GM23338 (cell line): ENCODE data around the gene RNF220. TPM values are rescaled to one million over a fixed set of nuclear protein-coding genes. Genes with fewer than 3 reads are reported as not detected.

Source experiments
- ATAC-seq: fragments of 200-7000 bp; cut with Tn5 transposase; 3 replicates; pipeline ENCODE4 v1.9.1; 2020
- DNase-seq: peaks from one replicate; pipeline ENCODE4 v3.0.0-alpha.2; 2015; ENCODE audit warnings: low spot score
- H2AFZ ChIP-seq: fragments of 200-600 bp; sonication (generic); 2 replicates; pipeline ENCODE4 v1.8.0; 2016; ENCODE audit warnings: antibody characterized with exemption, mild to moderate bottlenecking, moderate library complexity
- H3F3A ChIP-seq: fragments of 200-600 bp; sonication (generic); replicated peaks from 2 replicates; pipeline ENCODE4 v1.8.0; 2017; ENCODE audit warnings: antibody characterized with exemption, mixed run types, low read depth
- H3K27ac ChIP-seq: fragments of 200-600 bp; sonication (generic); 2 replicates; pipeline ENCODE4 v1.6.1; 2016; ENCODE audit warnings: low read depth
- H3K27me3 ChIP-seq: fragments of 200-600 bp; sonication (generic); 2 replicates; pipeline ENCODE4 v1.8.0; 2016; ENCODE audit warnings: mild to moderate bottlenecking, mixed run types, moderate library complexity; ENCODE audit not compliant: insufficient read depth
- H3K36me3 ChIP-seq: fragments of 200-600 bp; sonication (generic); 2 replicates; pipeline ENCODE4 v1.8.0; 2016; ENCODE audit warnings: mild to moderate bottlenecking; ENCODE audit not compliant: insufficient read depth
- H3K4me1 ChIP-seq: fragments of 200-600 bp; sonication (generic); 2 replicates; pipeline ENCODE4 v1.8.0; 2016; ENCODE audit warnings: mild to moderate bottlenecking, moderate library complexity; ENCODE audit not compliant: insufficient read depth
- H3K4me2 ChIP-seq: fragments of 200-600 bp; sonication (generic); 2 replicates; pipeline ENCODE4 v1.7.1; 2017; ENCODE audit warnings: mixed run types
- H3K4me3 ChIP-seq: fragments of 200-600 bp; sonication (generic); 2 replicates; pipeline ENCODE4 v1.6.1; 2016; ENCODE audit warnings: mixed run types
- H3K79me2 ChIP-seq: fragments of 200-600 bp; sonication (generic); replicated peaks from 2 replicates; pipeline ENCODE4 v1.8.0; 2017; ENCODE audit warnings: mild to moderate bottlenecking; ENCODE audit not compliant: insufficient read depth
- H3K9me2 ChIP-seq: fragments of 200-600 bp; sonication (generic); 2 replicates; pipeline ENCODE4 v1.8.0; 2017; ENCODE audit not compliant: insufficient read depth
- H4K20me1 ChIP-seq: fragments of 200-600 bp; sonication (generic); replicated peaks from 2 replicates; pipeline ENCODE4 v1.8.0; 2017; ENCODE audit warnings: mild to moderate bottlenecking; ENCODE audit not compliant: insufficient read depth
- H3K27ac Mint-ChIP-seq: 2 replicates; pipeline ENCODE4 v1.8.0; 2020; ENCODE audit warnings: inconsistent platforms, mild to moderate bottlenecking, moderate library complexity, mixed read lengths
- H3K27me3 Mint-ChIP-seq: 3 replicates; pipeline ENCODE4 v1.8.0; 2022; ENCODE audit warnings: low read depth, mild to moderate bottlenecking, moderate library complexity, mixed read lengths, inconsistent platforms; ENCODE audit not compliant: insufficient read depth, poor library complexity
- H3K36me3 Mint-ChIP-seq: 3 replicates; pipeline ENCODE4 v1.8.0; 2021; ENCODE audit warnings: low read depth, mild to moderate bottlenecking, inconsistent platforms, moderate library complexity, mixed read lengths
- H3K4me1 Mint-ChIP-seq: 3 replicates; pipeline ENCODE4 v1.8.0; 2020; ENCODE audit warnings: mild to moderate bottlenecking, inconsistent platforms, mixed read lengths
- H3K4me3 Mint-ChIP-seq: 3 replicates; pipeline ENCODE4 v1.8.0; 2021; ENCODE audit warnings: moderate library complexity, mild to moderate bottlenecking, inconsistent platforms, mixed read lengths
- H3K9me3 Mint-ChIP-seq: 3 replicates; pipeline ENCODE4 v1.8.0; 2020; ENCODE audit warnings: moderate library complexity, mild to moderate bottlenecking, inconsistent platforms, mixed read lengths
- CREB1 ChIP-seq: fragments of 250-450 bp; sonication (Bioruptor Pico); IDR thresholded peaks from 2 replicates; pipeline ENCODE4 v1.5.0; 2020; ENCODE audit warnings: low read depth, mild to moderate bottlenecking, moderate library complexity
- CTCF ChIP-seq, 2 experiments: fragments of 200-600 bp in 1 of 2; sonication (generic) in 1 of 2; conservative IDR thresholded peaks; 2 replicates each; pipeline versions ENCODE4 v1.5.1 to v1.6.1; 2016 to 2017; ENCODE audit warnings: antibody characterized with exemption in 2 of 2, low read depth in 2 of 2, mild to moderate bottlenecking in 2 of 2, moderate library complexity in 1 of 2
- EZH2 ChIP-seq: fragments of 200-600 bp; sonication (generic); IDR thresholded peaks from one replicate; pipeline ENCODE4 v1.8.0; 2017; ENCODE audit warnings: antibody characterized with exemption, mild to moderate bottlenecking, low read depth; ENCODE audit not compliant: unreplicated experiment
- EZH2phosphoT487 ChIP-seq: fragments of 200-600 bp; sonication (generic); IDR thresholded peaks from one replicate; pipeline ENCODE4 v1.8.1; 2018; ENCODE audit warnings: antibody characterized with exemption; ENCODE audit not compliant: unreplicated experiment
- JUNB ChIP-seq: IDR thresholded peaks from one replicate; pipeline ENCODE4 v1.6.1; 2016; ENCODE audit warnings: antibody characterized with exemption; ENCODE audit not compliant: unreplicated experiment
- NANOG ChIP-seq: IDR thresholded peaks from 2 replicates; pipeline ENCODE4 v1.6.1; 2016; ENCODE audit warnings: antibody characterized with exemption, borderline replicate concordance
- POLR2AphosphoS5 ChIP-seq: IDR thresholded peaks from 2 replicates; pipeline ENCODE4 v1.6.1; 2016; ENCODE audit warnings: antibody characterized with exemption, low read depth
- REST ChIP-seq: IDR thresholded peaks from one replicate; pipeline ENCODE4 v1.6.1; 2018; ENCODE audit warnings: antibody characterized with exemption; ENCODE audit not compliant: unreplicated experiment
- STAT1 ChIP-seq: IDR thresholded peaks from one replicate; pipeline ENCODE4 v1.6.1; 2016; ENCODE audit warnings: antibody characterized with exemption; ENCODE audit not compliant: unreplicated experiment
- ZNF114 ChIP-seq: fragments of 250-450 bp; sonication (Bioruptor Pico); IDR thresholded peaks from 2 replicates; pipeline ENCODE4 v1.5.0; 2020; ENCODE audit warnings: mild to moderate bottlenecking, moderate library complexity
- ZNF331 ChIP-seq: fragments of 250-450 bp; sonication (Bioruptor Pico); IDR thresholded peaks from 2 replicates; pipeline ENCODE4 v1.5.0; 2020; ENCODE audit warnings: low read depth, mild to moderate bottlenecking, moderate library complexity
- polyA plus RNA-seq: library from polyadenylated mRNA; unstranded; fragments of >200 nt; fragmentation: Nextera tagmentation; extraction: Ambion mirVana; gene quantifications from 2 replicates; pipeline ENCODE4 v1.2.1, GENCODE V29; 2016
- total RNA-seq: library from RNA; depleted of rRNA; stranded (reverse); fragments of >200 nt; shearing (Covaris generic); gene quantifications from 2 replicates; pipeline ENCODE4 v1.2.3, GENCODE V29; 2014
- TF ChIP-seq, protein P1 (sequence below): IDR thresholded peaks from 2 replicates; pipeline ENCODE4 v1.6.1; 2016; ENCODE audit warnings: antibody characterized with exemption
- TF ChIP-seq, protein P2 (sequence below): fragments of 250-450 bp; sonication (Bioruptor Pico); IDR thresholded peaks from 2 replicates; pipeline ENCODE4 v1.5.0; 2020; ENCODE audit warnings: mild to moderate bottlenecking, moderate library complexity

RNF220 gene
- total and polyA plus RNA-seq, 2 experiments from 2014 or later, result 72.8 to 168 TPM

GRCh38 chr1:44418022-44418673, 13.1 kb downstream of the RNF220 start:
- no peak overlapping the region for H3K27ac ChIP-seq
- TF ChIP-seq CREB1 (no peak), ZNF114 (CRISPR knock-in tag) (no peak), POLR2AphosphoS5 (no peak), NANOG (no peak), EZH2 (no peak), REST (no peak), ZNF331 (CRISPR knock-in tag) (no peak), STAT1 (no peak), CTCF (conservative IDR thresholded peaks at IDR 0.05; ENCODE audit: low read depth in 2 of 2) (no peak), EZH2phosphoT487 (no peak), JUNB (no peak)
- TF ChIP-seq, protein P1, sequence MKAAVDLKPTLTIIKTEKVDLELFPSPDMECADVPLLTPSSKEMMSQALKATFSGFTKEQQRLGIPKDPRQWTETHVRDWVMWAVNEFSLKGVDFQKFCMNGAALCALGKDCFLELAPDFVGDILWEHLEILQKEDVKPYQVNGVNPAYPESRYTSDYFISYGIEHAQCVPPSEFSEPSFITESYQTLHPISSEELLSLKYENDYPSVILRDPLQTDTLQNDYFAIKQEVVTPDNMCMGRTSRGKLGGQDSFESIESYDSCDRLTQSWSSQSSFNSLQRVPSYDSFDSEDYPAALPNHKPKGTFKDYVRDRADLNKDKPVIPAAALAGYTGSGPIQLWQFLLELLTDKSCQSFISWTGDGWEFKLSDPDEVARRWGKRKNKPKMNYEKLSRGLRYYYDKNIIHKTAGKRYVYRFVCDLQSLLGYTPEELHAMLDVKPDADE, result no peak
- TF ChIP-seq, protein P2, sequence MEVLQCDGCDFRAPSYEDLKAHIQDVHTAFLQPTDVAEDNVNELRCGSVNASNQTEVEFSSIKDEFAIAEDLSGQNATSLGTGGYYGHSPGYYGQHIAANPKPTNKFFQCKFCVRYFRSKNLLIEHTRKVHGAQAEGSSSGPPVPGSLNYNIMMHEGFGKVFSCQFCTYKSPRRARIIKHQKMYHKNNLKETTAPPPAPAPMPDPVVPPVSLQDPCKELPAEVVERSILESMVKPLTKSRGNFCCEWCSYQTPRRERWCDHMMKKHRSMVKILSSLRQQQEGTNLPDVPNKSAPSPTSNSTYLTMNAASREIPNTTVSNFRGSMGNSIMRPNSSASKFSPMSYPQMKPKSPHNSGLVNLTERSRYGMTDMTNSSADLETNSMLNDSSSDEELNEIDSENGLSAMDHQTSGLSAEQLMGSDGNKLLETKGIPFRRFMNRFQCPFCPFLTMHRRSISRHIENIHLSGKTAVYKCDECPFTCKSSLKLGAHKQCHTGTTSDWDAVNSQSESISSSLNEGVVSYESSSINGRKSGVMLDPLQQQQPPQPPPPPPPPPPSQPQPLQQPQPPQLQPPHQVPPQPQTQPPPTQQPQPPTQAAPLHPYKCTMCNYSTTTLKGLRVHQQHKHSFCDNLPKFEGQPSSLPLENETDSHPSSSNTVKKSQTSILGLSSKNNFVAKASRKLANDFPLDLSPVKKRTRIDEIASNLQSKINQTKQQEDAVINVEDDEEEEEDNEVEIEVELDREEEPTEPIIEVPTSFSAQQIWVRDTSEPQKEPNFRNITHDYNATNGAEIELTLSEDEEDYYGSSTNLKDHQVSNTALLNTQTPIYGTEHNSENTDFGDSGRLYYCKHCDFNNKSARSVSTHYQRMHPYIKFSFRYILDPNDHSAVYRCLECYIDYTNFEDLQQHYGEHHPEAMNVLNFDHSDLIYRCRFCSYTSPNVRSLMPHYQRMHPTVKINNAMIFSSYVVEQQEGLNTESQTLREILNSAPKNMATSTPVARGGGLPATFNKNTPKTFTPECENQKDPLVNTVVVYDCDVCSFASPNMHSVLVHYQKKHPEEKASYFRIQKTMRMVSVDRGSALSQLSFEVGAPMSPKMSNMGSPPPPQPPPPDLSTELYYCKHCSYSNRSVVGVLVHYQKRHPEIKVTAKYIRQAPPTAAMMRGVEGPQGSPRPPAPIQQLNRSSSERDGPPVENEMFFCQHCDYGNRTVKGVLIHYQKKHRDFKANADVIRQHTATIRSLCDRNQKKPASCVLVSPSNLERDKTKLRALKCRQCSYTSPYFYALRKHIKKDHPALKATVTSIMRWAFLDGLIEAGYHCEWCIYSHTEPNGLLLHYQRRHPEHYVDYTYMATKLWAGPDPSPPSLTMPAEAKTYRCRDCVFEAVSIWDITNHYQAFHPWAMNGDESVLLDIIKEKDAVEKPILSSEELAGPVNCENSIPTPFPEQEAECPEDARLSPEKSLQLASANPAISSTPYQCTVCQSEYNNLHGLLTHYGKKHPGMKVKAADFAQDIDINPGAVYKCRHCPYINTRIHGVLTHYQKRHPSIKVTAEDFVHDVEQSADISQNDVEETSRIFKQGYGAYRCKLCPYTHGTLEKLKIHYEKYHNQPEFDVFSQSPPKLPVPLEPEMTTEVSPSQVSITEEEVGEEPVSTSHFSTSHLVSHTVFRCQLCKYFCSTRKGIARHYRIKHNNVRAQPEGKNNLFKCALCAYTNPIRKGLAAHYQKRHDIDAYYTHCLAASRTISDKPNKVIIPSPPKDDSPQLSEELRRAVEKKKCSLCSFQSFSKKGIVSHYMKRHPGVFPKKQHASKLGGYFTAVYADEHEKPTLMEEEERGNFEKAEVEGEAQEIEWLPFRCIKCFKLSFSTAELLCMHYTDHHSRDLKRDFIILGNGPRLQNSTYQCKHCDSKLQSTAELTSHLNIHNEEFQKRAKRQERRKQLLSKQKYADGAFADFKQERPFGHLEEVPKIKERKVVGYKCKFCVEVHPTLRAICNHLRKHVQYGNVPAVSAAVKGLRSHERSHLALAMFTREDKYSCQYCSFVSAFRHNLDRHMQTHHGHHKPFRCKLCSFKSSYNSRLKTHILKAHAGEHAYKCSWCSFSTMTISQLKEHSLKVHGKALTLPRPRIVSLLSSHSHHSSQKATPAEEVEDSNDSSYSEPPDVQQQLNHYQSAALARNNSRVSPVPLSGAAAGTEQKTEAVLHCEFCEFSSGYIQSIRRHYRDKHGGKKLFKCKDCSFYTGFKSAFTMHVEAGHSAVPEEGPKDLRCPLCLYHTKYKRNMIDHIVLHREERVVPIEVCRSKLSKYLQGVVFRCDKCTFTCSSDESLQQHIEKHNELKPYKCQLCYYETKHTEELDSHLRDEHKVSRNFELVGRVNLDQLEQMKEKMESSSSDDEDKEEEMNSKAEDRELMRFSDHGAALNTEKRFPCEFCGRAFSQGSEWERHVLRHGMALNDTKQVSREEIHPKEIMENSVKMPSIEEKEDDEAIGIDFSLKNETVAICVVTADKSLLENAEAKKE (CRISPR knock-in tag), result no peak
- ATAC-seq (peak; percentile 14), DNase-seq (peak; percentile 57)
- peaks cover 9% of the 10 kb centered on the region; the same call in 2 of the 3 replicates for H3K36me3 Mint-ChIP-seq
- no peaks in the 10 kb centered on the region for H3K9me3 Mint-ChIP-seq
- peaks cover 56% of the 10 kb centered on the region for H3K4me1 Mint-ChIP-seq
- H3K4me1 ChIP-seq, result peaks cover 56% of the 10 kb centered on the region
- peak overlapping the region; percentile 84 for H3K4me3 Mint-ChIP-seq
- peaks cover 63% of the 10 kb centered on the region for H3K79me2 ChIP-seq
- H3K27me3 Mint-ChIP-seq, result peaks cover 3% of the 10 kb centered on the region
- peaks cover 19% of the 10 kb centered on the region; the same call in 1 of the 2 replicates for H3F3A ChIP-seq
- H3K9me2 ChIP-seq, result no peaks in the 10 kb centered on the region
- peak overlapping the region; percentile 88 for H3K4me2 ChIP-seq
- peak overlapping the region; percentile 75 for H3K4me3 ChIP-seq
- H3K27me3 ChIP-seq, result 0 out of 2 replicates have a peak, but pooled peaks cover 4% of the 10 kb centered on the region
- no peak overlapping the region for H2AFZ ChIP-seq
- peak overlapping the region; percentile 75 for H3K27ac Mint-ChIP-seq
- H4K20me1 ChIP-seq, result peaks cover 18% of the 10 kb centered on the region
- H3K36me3 ChIP-seq, result peaks cover 3% of the 10 kb centered on the region; the same call in 1 of the 2 replicates
